GM23338 (cell line): ENCODE results near the gene COP1.

Experiments
- CREB1 ChIP-seq: fragments of 250-450 bp; sonication (Bioruptor Pico); IDR thresholded peaks from 2 replicates; pipeline ENCODE4 v1.5.0; 2020; ENCODE audit warnings: low read depth, mild to moderate bottlenecking, moderate library complexity
- EZH2phosphoT487 ChIP-seq: fragments of 200-600 bp; sonication (generic); IDR thresholded peaks from one replicate; pipeline ENCODE4 v1.8.1; 2018; ENCODE audit warnings: antibody characterized with exemption; ENCODE audit not compliant: unreplicated experiment
- POLR2AphosphoS5 ChIP-seq: IDR thresholded peaks from 2 replicates; pipeline ENCODE4 v1.6.1; 2016; ENCODE audit warnings: antibody characterized with exemption, low read depth
- ZNF114 ChIP-seq: fragments of 250-450 bp; sonication (Bioruptor Pico); IDR thresholded peaks from 2 replicates; pipeline ENCODE4 v1.5.0; 2020; ENCODE audit warnings: mild to moderate bottlenecking, moderate library complexity
- ZNF331 ChIP-seq: fragments of 250-450 bp; sonication (Bioruptor Pico); IDR thresholded peaks from 2 replicates; pipeline ENCODE4 v1.5.0; 2020; ENCODE audit warnings: low read depth, mild to moderate bottlenecking, moderate library complexity
- TF ChIP-seq, protein P1 (sequence below), 2 experiments: fragments of 200-600 bp in 1 of 2; sonication (generic) in 1 of 2; conservative IDR thresholded peaks; 2 replicates each; pipeline versions ENCODE4 v1.5.1 to v1.6.1; 2016 to 2017; ENCODE audit warnings: antibody characterized with exemption in 2 of 2, low read depth in 2 of 2, mild to moderate bottlenecking in 2 of 2, moderate library complexity in 1 of 2

- TF ChIP-seq, protein P1, sequence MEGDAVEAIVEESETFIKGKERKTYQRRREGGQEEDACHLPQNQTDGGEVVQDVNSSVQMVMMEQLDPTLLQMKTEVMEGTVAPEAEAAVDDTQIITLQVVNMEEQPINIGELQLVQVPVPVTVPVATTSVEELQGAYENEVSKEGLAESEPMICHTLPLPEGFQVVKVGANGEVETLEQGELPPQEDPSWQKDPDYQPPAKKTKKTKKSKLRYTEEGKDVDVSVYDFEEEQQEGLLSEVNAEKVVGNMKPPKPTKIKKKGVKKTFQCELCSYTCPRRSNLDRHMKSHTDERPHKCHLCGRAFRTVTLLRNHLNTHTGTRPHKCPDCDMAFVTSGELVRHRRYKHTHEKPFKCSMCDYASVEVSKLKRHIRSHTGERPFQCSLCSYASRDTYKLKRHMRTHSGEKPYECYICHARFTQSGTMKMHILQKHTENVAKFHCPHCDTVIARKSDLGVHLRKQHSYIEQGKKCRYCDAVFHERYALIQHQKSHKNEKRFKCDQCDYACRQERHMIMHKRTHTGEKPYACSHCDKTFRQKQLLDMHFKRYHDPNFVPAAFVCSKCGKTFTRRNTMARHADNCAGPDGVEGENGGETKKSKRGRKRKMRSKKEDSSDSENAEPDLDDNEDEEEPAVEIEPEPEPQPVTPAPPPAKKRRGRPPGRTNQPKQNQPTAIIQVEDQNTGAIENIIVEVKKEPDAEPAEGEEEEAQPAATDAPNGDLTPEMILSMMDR (conservative IDR thresholded peaks at IDR 0.05; ENCODE audit: low read depth in 2 of 2), result no peak
- TF ChIP-seq CREB1 (CRISPR knock-in tag) (no peak), ZNF114 (CRISPR knock-in tag) (no peak), ZNF331 (CRISPR knock-in tag) (no peak), EZH2phosphoT487 (no peak), POLR2AphosphoS5 (no peak)
Measured at GRCh38 chr1:175947771-175948170, 259.3 kb downstream of the COP1 start.
